Neural cell (in vitro differentiated cells): ENCODE data around the gene DND1. TPM values are rescaled to one million over a fixed set of nuclear protein-coding genes. Genes with fewer than 3 reads are reported as not detected.
"Not testable (repeated sequence)": the region's sequence is repeated elsewhere in the genome, so short reads cannot be mapped to it uniquely, and the experiment has no call there.

Experiments
- H2AFZ ChIP-seq: fragments of 200-600, 300-800 bp; sonication (generic), shearing (Covaris generic); 2 replicates; pipeline ENCODE4 v1.6.0; 2014; ENCODE audit warnings: low read depth, mild to moderate bottlenecking, antibody characterized with exemption, low read length, moderate library complexity
- H3F3A ChIP-seq: fragments of 200-600 bp; shearing (Covaris generic); 2 replicates; pipeline ENCODE4 v1.6.1; 2016; ENCODE audit warnings: mild to moderate bottlenecking, moderate library complexity, mixed read lengths, antibody characterized with exemption, low read length; ENCODE audit not compliant: insufficient read depth, poor library complexity, severe bottlenecking
- H3K27ac ChIP-seq: fragments of 200-600, 300-800 bp; sonication (generic), shearing (Covaris generic); 2 replicates; pipeline ENCODE4 v1.5.1; 2014; ENCODE audit warnings: mild to moderate bottlenecking, low read length, moderate library complexity
- H3K27me3 ChIP-seq: fragments of 300-800, 200-600 bp; sonication (generic), shearing (Covaris generic); 2 replicates; pipeline ENCODE4 v1.6.0; 2014; ENCODE audit warnings: mild to moderate bottlenecking, low read depth, low read length, moderate library complexity; ENCODE audit not compliant: insufficient read depth
- H3K36me3 ChIP-seq: fragments of 300-800, 200-600 bp; sonication (generic), shearing (Covaris generic); 2 replicates; pipeline ENCODE4 v1.5.1; 2014; ENCODE audit warnings: mild to moderate bottlenecking, antibody characterized with exemption, low read length, moderate library complexity; ENCODE audit not compliant: insufficient read depth
- H3K4me2 ChIP-seq: fragments of 300-800, 200-600 bp; sonication (generic), shearing (Covaris generic); 2 replicates; pipeline ENCODE4 v1.6.0; 2014; ENCODE audit warnings: mild to moderate bottlenecking, low read length
- H3K4me3 ChIP-seq: fragments of 300-800, 200-600 bp; sonication (generic), shearing (Covaris generic); 2 replicates; pipeline ENCODE4 v1.5.1; 2014; ENCODE audit warnings: mild to moderate bottlenecking, low read length, moderate library complexity
- H3K79me2 ChIP-seq: fragments of 200-600 bp; shearing (Covaris generic); replicated peaks from 2 replicates; pipeline ENCODE4 v1.6.0; 2014; ENCODE audit warnings: mild to moderate bottlenecking, low read length, moderate library complexity; ENCODE audit not compliant: insufficient read depth
- H3K9ac ChIP-seq: fragments of 300-800, 200-600 bp; sonication (generic), shearing (Covaris generic); 2 replicates; pipeline ENCODE4 v1.6.1; 2016; ENCODE audit warnings: mild to moderate bottlenecking, low read length, mixed read lengths
- H3K9me2 ChIP-seq: fragments of 200-600 bp; shearing (Covaris generic); 2 replicates; pipeline ENCODE4 v1.6.1; 2016; ENCODE audit warnings: mild to moderate bottlenecking, low read length, mixed read lengths; ENCODE audit not compliant: insufficient read depth
- H3K9me3 ChIP-seq: fragments of 200-600, 300-800 bp; sonication (generic), shearing (Covaris generic); 2 replicates; pipeline ENCODE4 v1.6.1; 2016; ENCODE audit warnings: mild to moderate bottlenecking, mixed run types, low read length, moderate library complexity, mixed read lengths
- H4K20me1 ChIP-seq: fragments of 200-600 bp; shearing (Covaris generic); 2 replicates; pipeline ENCODE4 v1.6.1; 2016; ENCODE audit warnings: mild to moderate bottlenecking, mixed run types; ENCODE audit not compliant: insufficient read depth
- CTCF ChIP-seq: fragments of 450-650 bp; IDR thresholded peaks from 2 replicates; pipeline ENCODE4 v1.5.1; 2014; ENCODE audit warnings: antibody characterized with exemption, mild to moderate bottlenecking, moderate library complexity; ENCODE audit not compliant: poor library complexity, severe bottlenecking
- EP300 ChIP-seq: fragments of 450-650 bp; conservative IDR thresholded peaks from 2 replicates; pipeline ENCODE4 v1.6.1; 2014; ENCODE audit warnings: antibody characterized with exemption, mild to moderate bottlenecking, moderate library complexity; ENCODE audit not compliant: poor library complexity, severe bottlenecking
- EZH2 ChIP-seq: fragments of 200-600, 300-800 bp; shearing (Covaris generic), sonication (generic); IDR thresholded peaks from 2 replicates; pipeline ENCODE4 v1.6.1; 2014; ENCODE audit warnings: antibody characterized with exemption, low read length, borderline replicate concordance, mild to moderate bottlenecking; ENCODE audit not compliant: insufficient read depth, poor library complexity, severe bottlenecking
- MXI1 ChIP-seq: fragments of 450-650 bp; conservative IDR thresholded peaks from 2 replicates; pipeline ENCODE4 v1.6.1; 2014; ENCODE audit warnings: antibody characterized with exemption, mild to moderate bottlenecking; ENCODE audit not compliant: poor library complexity, severe bottlenecking
- POLR2AphosphoS5 ChIP-seq: IDR thresholded peaks from 2 replicates; pipeline ENCODE4 v1.6.1; 2012
- RAD21 ChIP-seq: fragments of 450-650 bp; conservative IDR thresholded peaks from 2 replicates; pipeline ENCODE4 v1.6.1; 2014; ENCODE audit warnings: antibody characterized with exemption, mild to moderate bottlenecking, moderate library complexity
- REST ChIP-seq: IDR thresholded peaks from 2 replicates; pipeline ENCODE4 v1.6.1; 2012; ENCODE audit warnings: borderline replicate concordance
- SMC3 ChIP-seq: fragments of 450-650 bp; conservative IDR thresholded peaks from 2 replicates; pipeline ENCODE4 v1.6.1; 2014; ENCODE audit warnings: antibody characterized with exemption, mild to moderate bottlenecking, moderate library complexity; ENCODE audit not compliant: poor library complexity
- TAF1 ChIP-seq: IDR thresholded peaks from 2 replicates; pipeline ENCODE4 v1.6.1; 2012; ENCODE audit warnings: low read depth
- polyA plus RNA-seq: library from polyadenylated mRNA; depleted of rRNA; stranded (reverse); fragments of >200 nt; gene quantifications from 2 replicates; pipeline ENCODE4 v1.2.3, GENCODE V29; 2014

DND1 gene
- polyA plus RNA-seq, 1 donor from 2014 or later, result 4.4 TPM

GRCh38 chr5:140716238-140716637 lies 42.9 kb upstream of the DND1 start:
- not testable (repeated sequence) for H4K20me1 ChIP-seq, H3K9me2 ChIP-seq, H3K9me3 ChIP-seq, H2AFZ ChIP-seq, H3K27ac ChIP-seq, H3K4me2 ChIP-seq, H3K36me3 ChIP-seq, H3F3A ChIP-seq, H3K79me2 ChIP-seq, H3K27me3 ChIP-seq, H3K9ac ChIP-seq, H3K4me3 ChIP-seq

GRCh38 chr5:140713562-140714094 lies 40.3 kb upstream of the DND1 start:
- no peak overlapping the region for H2AFZ ChIP-seq
- H3K27ac ChIP-seq, result no peak overlapping the region
- TF ChIP-seq TAF1, result no peak
- TF ChIP-seq EZH2, result no peak
- TF ChIP-seq POLR2AphosphoS5, result no peak
- TF ChIP-seq MXI1, result no peak
- TF ChIP-seq RAD21, result no peak
- TF ChIP-seq CTCF, result no peak
- no peak for TF ChIP-seq EP300
- no peak for TF ChIP-seq SMC3
- TF ChIP-seq REST, result no peak
- H3K36me3 ChIP-seq, result no peaks in the 10 kb centered on the region
- no peaks in the 10 kb centered on the region for H3K79me2 ChIP-seq
- H3K4me3 ChIP-seq, result no peak overlapping the region
- no peak overlapping the region for H3K9ac ChIP-seq
- no peaks in the 10 kb centered on the region for H3K9me2 ChIP-seq
- H3K27me3 ChIP-seq, result no peaks in the 10 kb centered on the region
- H3K4me2 ChIP-seq, result no peak overlapping the region
- no peaks in the 10 kb centered on the region for H3F3A ChIP-seq
- H3K9me3 ChIP-seq, result no peaks in the 10 kb centered on the region
- no peaks in the 10 kb centered on the region for H4K20me1 ChIP-seq

GRCh38 chr5:140711794-140712193 lies 38.4 kb upstream of the DND1 start:
- Histone ChIP-seq H2AFZ (no peak overlapping the region), H3K4me2 (no peak overlapping the region), H3K27ac (no peak overlapping the region), H3K9ac (no peak overlapping the region), H3K4me3 (no peak overlapping the region), H3K9me2 (no peaks in the 10 kb centered on the region), H3K36me3 (no peaks in the 10 kb centered on the region), H3K27me3 (no peaks in the 10 kb centered on the region), H3F3A (no peaks in the 10 kb centered on the region), H3K9me3 (no peaks in the 10 kb centered on the region), H4K20me1 (no peaks in the 10 kb centered on the region), H3K79me2 (no peaks in the 10 kb centered on the region)
- no peak for TF ChIP-seq POLR2AphosphoS5
- no peak for TF ChIP-seq TAF1
- no peak for TF ChIP-seq SMC3
- no peak for TF ChIP-seq REST
- TF ChIP-seq RAD21, result no peak
- TF ChIP-seq EP300, result no peak
- no peak for TF ChIP-seq CTCF
- no peak for TF ChIP-seq MXI1
- TF ChIP-seq EZH2, result no peak
